LNCaP clone FGC (cell line): ENCODE data around the gene TTC12.

Source experiments
- DNase-seq: peaks from one replicate; pipeline ENCODE4 v3.0.0-alpha.2; 2011; ENCODE audit warnings: low read depth
- H3K4me3 ChIP-seq: 2 replicates; pipeline ENCODE4 v1.5.1; 2011; ENCODE audit warnings: mild to moderate bottlenecking, low read depth, low read length, control low read depth
- TF ChIP-seq, protein P1 (sequence below): IDR thresholded peaks from 2 replicates; pipeline ENCODE4 v1.5.1; 2012; ENCODE audit warnings: mild to moderate bottlenecking; ENCODE audit not compliant: control insufficient read depth, insufficient read depth; ENCODE audit errors: extremely low read depth

The TTC12 gene

DNA sequence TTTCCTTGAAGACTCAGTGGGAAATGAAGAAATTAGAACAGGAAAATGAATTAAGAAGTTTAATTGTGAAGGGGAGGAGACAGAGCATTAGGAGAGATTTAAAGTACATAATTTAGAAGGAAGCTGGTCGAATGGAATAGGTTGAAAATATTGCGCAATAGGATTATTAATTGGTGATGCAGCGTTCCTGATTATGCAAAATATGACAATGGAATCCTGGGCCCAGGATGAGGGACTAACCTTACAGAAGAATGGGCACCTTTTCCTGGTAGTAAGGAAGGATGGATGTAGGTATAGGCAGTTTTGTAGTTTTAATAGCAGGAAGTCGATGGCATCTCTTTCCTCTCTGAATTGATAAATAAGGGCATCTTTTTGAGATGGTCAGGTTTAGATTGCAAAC, 7.8 kb downstream of the TTC12 start:
- no peak for DNase-seq
- no peak overlapping the region for H3K4me3 ChIP-seq
- TF ChIP-seq, protein P1, sequence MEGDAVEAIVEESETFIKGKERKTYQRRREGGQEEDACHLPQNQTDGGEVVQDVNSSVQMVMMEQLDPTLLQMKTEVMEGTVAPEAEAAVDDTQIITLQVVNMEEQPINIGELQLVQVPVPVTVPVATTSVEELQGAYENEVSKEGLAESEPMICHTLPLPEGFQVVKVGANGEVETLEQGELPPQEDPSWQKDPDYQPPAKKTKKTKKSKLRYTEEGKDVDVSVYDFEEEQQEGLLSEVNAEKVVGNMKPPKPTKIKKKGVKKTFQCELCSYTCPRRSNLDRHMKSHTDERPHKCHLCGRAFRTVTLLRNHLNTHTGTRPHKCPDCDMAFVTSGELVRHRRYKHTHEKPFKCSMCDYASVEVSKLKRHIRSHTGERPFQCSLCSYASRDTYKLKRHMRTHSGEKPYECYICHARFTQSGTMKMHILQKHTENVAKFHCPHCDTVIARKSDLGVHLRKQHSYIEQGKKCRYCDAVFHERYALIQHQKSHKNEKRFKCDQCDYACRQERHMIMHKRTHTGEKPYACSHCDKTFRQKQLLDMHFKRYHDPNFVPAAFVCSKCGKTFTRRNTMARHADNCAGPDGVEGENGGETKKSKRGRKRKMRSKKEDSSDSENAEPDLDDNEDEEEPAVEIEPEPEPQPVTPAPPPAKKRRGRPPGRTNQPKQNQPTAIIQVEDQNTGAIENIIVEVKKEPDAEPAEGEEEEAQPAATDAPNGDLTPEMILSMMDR, result no peak

DNA sequence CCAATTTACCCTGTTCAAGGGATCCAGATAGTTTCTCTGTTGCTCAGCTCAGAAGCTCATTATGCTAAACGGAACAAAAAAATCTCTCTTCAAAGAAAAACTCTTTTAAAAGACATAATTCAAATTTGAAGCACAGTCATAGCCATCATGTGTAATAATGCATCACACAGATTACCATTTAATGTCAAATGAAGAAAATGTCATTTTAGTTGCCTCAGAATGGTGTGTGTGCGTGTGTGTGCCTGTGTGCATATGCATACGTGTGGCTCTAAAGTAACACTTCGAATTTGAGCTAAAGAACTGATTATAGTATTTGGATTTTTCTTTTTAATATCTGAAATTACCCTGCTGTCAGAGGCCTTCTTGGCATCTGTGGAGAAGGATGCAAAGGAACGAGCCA, 9.9 kb downstream of the TTC12 start:
- H3K4me3 ChIP-seq, result no peak overlapping the region
- TF ChIP-seq, protein P1, result no peak
- DNase-seq, result no peak

DNA sequence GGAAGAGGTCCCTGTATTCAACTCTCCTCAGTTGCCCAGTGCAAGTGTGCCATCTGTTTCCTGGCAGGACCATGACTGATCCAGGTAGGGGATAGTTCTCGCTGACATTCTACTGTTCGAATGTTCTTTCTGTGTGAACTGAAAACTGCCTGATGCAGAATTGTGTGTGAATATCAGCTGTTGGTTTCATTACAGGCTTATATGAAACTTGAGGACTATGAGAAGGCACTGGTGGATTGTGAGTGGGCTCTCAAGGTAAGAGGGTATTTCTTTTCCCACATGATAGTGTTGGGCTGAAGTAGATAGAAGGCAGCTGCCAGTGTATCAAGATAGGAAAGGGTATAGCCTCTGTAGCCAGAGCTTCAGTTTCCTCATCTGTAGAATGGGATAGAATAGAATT, 15.3 kb downstream of the TTC12 start:
- no peak for DNase-seq
- TF ChIP-seq, protein P1, result no peak
- no peak overlapping the region for H3K4me3 ChIP-seq

DNA sequence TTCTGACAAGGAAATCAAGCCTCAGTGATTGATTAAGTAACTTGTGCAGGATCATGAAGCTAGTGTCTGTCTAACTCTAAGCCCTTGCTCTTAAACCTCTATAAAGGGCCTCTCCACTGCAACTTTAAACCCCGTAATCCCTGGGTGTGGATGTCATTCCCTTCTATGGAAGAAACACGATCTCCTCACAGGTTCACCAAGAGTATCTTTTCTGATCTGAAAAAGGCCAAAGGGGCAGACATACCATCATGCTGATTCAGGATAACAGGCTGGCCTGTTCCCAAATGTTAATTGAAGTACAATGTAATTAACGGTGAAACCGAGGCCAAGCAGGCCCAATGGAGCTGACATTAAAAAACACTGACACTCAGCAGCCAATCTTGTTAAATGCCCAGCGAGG, 17.1 kb downstream of the TTC12 start:
- no peak overlapping the region for H3K4me3 ChIP-seq
- no peak for DNase-seq
- TF ChIP-seq, protein P1, result no peak

DNA sequence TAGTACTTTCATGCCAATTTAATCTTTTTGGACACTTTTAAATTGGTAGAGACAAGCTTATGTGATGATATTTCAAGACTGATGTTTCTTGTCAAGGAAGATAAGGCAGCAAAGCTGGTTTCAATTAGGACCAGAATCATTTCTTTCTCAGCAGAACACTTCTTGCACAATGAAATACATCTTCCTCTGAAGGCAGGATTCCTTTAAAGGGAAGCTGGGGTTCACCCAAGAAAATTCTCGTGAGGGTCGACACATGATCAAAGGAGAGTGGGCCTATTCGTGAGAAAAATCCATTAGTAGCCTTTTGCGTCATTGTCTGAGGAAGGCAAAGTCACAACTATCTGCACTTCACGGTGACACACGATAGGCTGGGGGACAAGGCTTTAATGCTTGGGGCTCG, 17.6 kb downstream of the TTC12 start:
- H3K4me3 ChIP-seq, result no peak overlapping the region
- DNase-seq, result no peak
- TF ChIP-seq, protein P1, result no peak

DNA sequence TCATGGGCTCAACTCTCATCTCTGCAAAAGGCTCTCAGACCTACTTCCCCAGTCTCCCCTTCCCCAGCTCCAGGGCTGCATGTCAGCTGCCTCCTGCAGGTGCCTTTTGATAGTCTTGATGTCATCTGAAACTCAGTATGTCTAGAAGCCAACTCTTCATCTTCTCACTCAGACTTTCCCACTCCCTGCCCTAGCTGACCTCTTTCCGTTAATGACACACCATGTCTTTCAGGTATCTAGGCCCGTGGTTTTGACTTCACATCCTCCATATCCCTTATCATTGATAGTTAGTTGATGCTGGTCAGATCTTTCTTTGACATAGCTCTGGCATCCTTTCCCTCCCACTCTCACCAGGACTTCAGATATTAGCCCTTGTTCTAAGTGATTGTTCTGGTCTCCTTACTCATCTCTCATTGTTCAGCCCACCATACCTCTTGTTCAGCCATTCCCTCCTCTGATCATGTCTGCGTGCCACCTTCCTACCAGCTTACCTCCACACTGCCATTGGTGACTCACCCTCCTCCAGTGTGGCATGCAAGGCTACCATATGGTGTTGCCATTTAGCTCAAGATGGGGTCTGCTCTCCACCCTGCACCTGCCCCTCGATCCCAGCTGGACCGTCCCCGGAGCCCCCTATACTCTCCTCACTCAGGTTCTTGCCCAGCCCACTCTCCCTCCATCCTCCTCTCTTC, 18.4 kb downstream of the TTC12 start:
- TF ChIP-seq, protein P1, result no peak
- no peak for DNase-seq
- no peak overlapping the region for H3K4me3 ChIP-seq

DNA sequence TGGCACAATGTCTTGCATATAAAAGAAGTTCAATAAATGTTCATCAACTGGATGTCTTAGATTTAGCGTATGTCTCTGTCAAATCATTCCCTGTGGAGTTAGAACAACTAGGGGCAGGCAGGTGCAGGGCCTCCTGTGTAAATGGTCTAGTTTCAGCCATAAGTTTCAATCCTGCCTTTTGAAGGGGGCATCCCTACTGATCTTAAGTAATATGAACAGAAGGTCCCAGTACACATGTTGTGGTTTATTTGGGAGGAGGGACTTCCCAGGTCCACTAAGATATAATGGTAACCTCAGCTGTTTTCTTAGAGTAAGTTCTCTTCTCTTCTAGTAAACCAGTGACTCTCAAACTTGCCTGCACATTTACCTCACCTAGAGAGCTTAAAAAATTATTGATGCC, 19.8 kb downstream of the TTC12 start:
- TF ChIP-seq, protein P1, result no peak
- H3K4me3 ChIP-seq, result no peak overlapping the region
- no peak for DNase-seq
